H1 (cell line): ENCODE data around the gene PTPN3. TPM values are rescaled to one million over a fixed set of nuclear protein-coding genes. Genes with fewer than 3 reads are reported as not detected.
A peak's percentile ranks its signal among the peaks of the same experiment; 100 is the strongest.

Experiments used
- CTCF ChIA-PET: fragments of 300-600 bp; sonication (Branson Sonifier 250); formaldehyde crosslinking; loops from one replicate; lab custom pipeline; 2021; ENCODE audit not compliant: partially characterized antibody; lab: Charles Lee
- POLR2A ChIA-PET: fragments of 300-600 bp; sonication (Branson Sonifier 250); formaldehyde crosslinking; loops from one replicate; lab custom pipeline; 2021; ENCODE audit warnings: inconsistent platforms; ENCODE audit not compliant: partially characterized antibody; lab: Charles Lee
- DNase-seq, 2 experiments: peaks; one replicate each; pipeline versions ENCODE4 v3.0.0 to v3.0.0-alpha.2; 2010 to 2022; ENCODE audit warnings: low spot score in 2 of 2, low read depth in 1 of 2, mixed read lengths in 1 of 2
- FAIRE-seq: peaks from 2 replicates; lab custom pipeline; 2011; peaks lifted over from hg19 to GRCh38; lab: Jason Lieb, UNC
- H2AFZ ChIP-seq: 2 replicates; pipeline ENCODE4 v1.8.1; 2012; ENCODE audit warnings: low read length, inconsistent platforms
- H2AK5ac ChIP-seq: 2 replicates; pipeline ENCODE4 v1.6.1; 2013; ENCODE audit warnings: low read depth, low read length
- H2BK120ac ChIP-seq: replicated peaks from 2 replicates; pipeline ENCODE3; 2013; ENCODE audit warnings: low read depth, low read length, inconsistent platforms
- H2BK12ac ChIP-seq: 2 replicates; pipeline ENCODE4 v1.6.1; 2013; ENCODE audit warnings: low read depth, low read length
- H2BK15ac ChIP-seq: 2 replicates; pipeline ENCODE4 v1.6.1; 2013; ENCODE audit warnings: low read length
- H2BK20ac ChIP-seq: 2 replicates; pipeline ENCODE4 v1.6.1; 2013; ENCODE audit warnings: low read length
- H2BK5ac ChIP-seq: 2 replicates; pipeline ENCODE4 v1.6.1; 2013; ENCODE audit warnings: low read depth, low read length
- H3K14ac ChIP-seq: 2 replicates; pipeline ENCODE4 v1.6.1; 2013; ENCODE audit warnings: inconsistent platforms; ENCODE audit not compliant: insufficient read length
- H3K18ac ChIP-seq: 2 replicates; pipeline ENCODE4 v1.6.1; 2013; ENCODE audit warnings: low read length; ENCODE audit errors: extremely low read depth
- H3K23ac ChIP-seq: 2 replicates; pipeline ENCODE4 v1.6.1; 2013; ENCODE audit warnings: inconsistent platforms; ENCODE audit not compliant: insufficient read length
- H3K23me2 ChIP-seq: 2 replicates; pipeline ENCODE4 v1.6.1; 2013; ENCODE audit warnings: low read depth, low read length
- H3K27ac ChIP-seq: 2 replicates; pipeline ENCODE4 v1.6.1; 2011; ENCODE audit warnings: low read depth, low read length, inconsistent platforms
- H3K27me3 ChIP-seq, 4 experiments: replicated peaks in 1 of 4; 1 replicate in 1 of 4; 2 replicates in 3 of 4; pipeline versions ENCODE4 v1.6.1 to v1.8.1; 2011 to 2013; ENCODE audit warnings: low read length in 3 of 4, mild to moderate bottlenecking in 3 of 4, inconsistent platforms in 2 of 4, mixed read lengths in 2 of 4, moderate library complexity in 1 of 4; ENCODE audit not compliant: control insufficient read depth in 3 of 4, insufficient read depth in 3 of 4; ENCODE audit errors: extremely low read depth in 1 of 4
- H3K36me3 ChIP-seq, 4 experiments: 2 replicates each; pipeline versions ENCODE4 v1.6.1 to v1.8.1; 2011 to 2013; ENCODE audit warnings: mild to moderate bottlenecking in 4 of 4, low read length in 3 of 4, moderate library complexity in 2 of 4, control low read depth in 1 of 4, inconsistent platforms in 1 of 4; ENCODE audit not compliant: insufficient read depth in 4 of 4, control insufficient read depth in 2 of 4
- H3K4ac ChIP-seq: replicated peaks from 2 replicates; pipeline ENCODE3; 2013; ENCODE audit warnings: low read length, low read depth, mixed read lengths, inconsistent platforms; ENCODE audit not compliant: insufficient read length
- H3K4me1 ChIP-seq, 4 experiments: replicated peaks in 1 of 4; 1 replicate in 1 of 4; 2 replicates in 3 of 4; pipeline versions ENCODE4 v1.6.1 to v1.8.1; 2011 to 2013; ENCODE audit warnings: low read length in 3 of 4, inconsistent platforms in 2 of 4, mixed read lengths in 1 of 4; ENCODE audit not compliant: insufficient read depth in 4 of 4, control insufficient read depth in 3 of 4
- H3K4me2 ChIP-seq, 2 experiments: 2 replicates each; pipeline versions ENCODE4 v1.6.1 to v1.8.1; 2011 to 2013; ENCODE audit warnings: low read depth in 2 of 2, low read length in 2 of 2, control low read depth in 1 of 2, inconsistent platforms in 1 of 2, mild to moderate bottlenecking in 1 of 2; ENCODE audit not compliant: insufficient read depth in 1 of 2
- H3K4me3 ChIP-seq, 4 experiments: fragments of 200-600, 300-600 bp in 1 of 4; sonication (generic), shearing (Covaris generic), sonication (Bioruptor Twin) in 1 of 4; 2 replicates each; pipeline versions ENCODE4 v1.5.1 to v1.8.1; 2011 to 2016; ENCODE audit warnings: low read length in 4 of 4, low read depth in 3 of 4, control low read depth in 2 of 4, inconsistent platforms in 2 of 4, mild to moderate bottlenecking in 2 of 4, mixed read lengths in 1 of 4, moderate library complexity in 1 of 4; ENCODE audit not compliant: insufficient read depth in 2 of 4; ENCODE audit errors: extremely low read depth in 1 of 4
- H3K56ac ChIP-seq: replicated peaks from 2 replicates; pipeline ENCODE3; 2013; ENCODE audit warnings: low read depth, mild to moderate bottlenecking, mixed read lengths, low read length, inconsistent platforms; ENCODE audit not compliant: insufficient read length
- H3K79me1 ChIP-seq: 2 replicates; pipeline ENCODE4 v1.6.1; 2013; ENCODE audit warnings: low read depth, low read length, control low read depth
- H3K79me2 ChIP-seq, 2 experiments: 2 replicates each; pipeline versions ENCODE4 v1.6.1 to v1.8.1; 2012 to 2013; ENCODE audit warnings: low read length in 2 of 2, mild to moderate bottlenecking in 2 of 2, inconsistent platforms in 1 of 2; ENCODE audit not compliant: insufficient read depth in 2 of 2, control insufficient read depth in 1 of 2
- H3K9ac ChIP-seq, 4 experiments: replicated peaks in 1 of 4; 1 replicate in 1 of 4; 2 replicates in 3 of 4; pipeline versions ENCODE4 v1.6.1 to v1.8.1; 2011 to 2013; ENCODE audit warnings: low read depth in 3 of 4, low read length in 3 of 4, control low read depth in 2 of 4, mild to moderate bottlenecking in 2 of 4, moderate library complexity in 2 of 4, inconsistent platforms in 1 of 4; ENCODE audit errors: extremely low read depth in 1 of 4
- H3K9me3 ChIP-seq, 2 experiments: 2 replicates each; pipeline versions ENCODE4 v1.6.1 to v1.8.1; 2012 to 2013; ENCODE audit warnings: mild to moderate bottlenecking in 2 of 2, moderate library complexity in 2 of 2, control low read depth in 1 of 2, inconsistent platforms in 1 of 2, low read depth in 1 of 2, low read length in 1 of 2, mixed read lengths in 1 of 2; ENCODE audit not compliant: insufficient read depth in 2 of 2
- H4K20me1 ChIP-seq, 2 experiments: replicated peaks in 1 of 2; 2 replicates each; pipeline versions ENCODE3 to v1.8.1; 2011 to 2013; ENCODE audit warnings: inconsistent platforms in 2 of 2, low read length in 2 of 2, mild to moderate bottlenecking in 1 of 2; ENCODE audit not compliant: insufficient read depth in 2 of 2, control insufficient read depth in 1 of 2
- H4K5ac ChIP-seq: 2 replicates; pipeline ENCODE4 v1.6.1; 2013; ENCODE audit warnings: low read length, low read depth, mixed read lengths, inconsistent platforms; ENCODE audit not compliant: insufficient read length
- H4K8ac ChIP-seq: 2 replicates; pipeline ENCODE4 v1.8.0; 2013; ENCODE audit warnings: mild to moderate bottlenecking, moderate library complexity, low read length, inconsistent platforms; ENCODE audit not compliant: insufficient read depth; ENCODE audit errors: extremely low read depth
- H4K91ac ChIP-seq: replicated peaks from 2 replicates; pipeline ENCODE3; 2013; ENCODE audit warnings: low read length, mixed read lengths, inconsistent platforms; ENCODE audit not compliant: insufficient read length
- KDM1A ChIP-seq: fragments of 200-600, 300-600 bp; sonication (generic); IDR thresholded peaks from 2 replicates; pipeline ENCODE4 v1.7.1; 2016; ENCODE audit warnings: mild to moderate bottlenecking, low read length, borderline replicate concordance
- MAX ChIP-seq: IDR thresholded peaks from 2 replicates; pipeline ENCODE4 v1.6.1; 2012; ENCODE audit warnings: inconsistent platforms
- WGBS, 2 experiments: shearing (Covaris generic) in 1 of 2; methylation state at CpG; one replicate each; pipeline versions ENCODE4 v1.1.6 to v1.1.7; 2013 to 2015; ENCODE audit warnings: low lambda C conversion rate in 2 of 2, mixed read lengths in 2 of 2, inconsistent platforms in 1 of 2, low coverage in 1 of 2, missing lambda C conversion rate in 1 of 2; ENCODE audit not compliant: insufficient replicate concordance in 2 of 2, insufficient coverage in 1 of 2, insufficient read length in 1 of 2; ENCODE audit errors: extremely low coverage in 1 of 2, missing lambda C conversion rate in 1 of 2; 5-methylcytosine and 5-hydroxymethylcytosine counted together
- polyA plus RNA-seq, 7 experiments: library from polyadenylated mRNA; depleted of rRNA in 3 of 7; stranded (reverse) in 5 of 7; unstranded in 2 of 7; fragments of >200 nt in 5 of 7; fragments of 200-250 nt in 2 of 7; gene quantifications; 1 replicate in 5 of 7; 2 replicates in 1 of 7; 4 replicates in 1 of 7; pipeline versions ENCODE4 v1.2.1 to v1.2.3, GENCODE V29; 2011 to 2013; ENCODE audit warnings: missing spikeins in 2 of 7, mixed read lengths in 2 of 7
- total RNA-seq: library from RNA; stranded (reverse); fragmentation: NEBNext Ultra II Directional; extraction: Animal tissue kit (Norgen Biotek cat#: 25700); gene quantifications from 2 replicates; pipeline ENCODE4 v1.2.1, GENCODE V29; 2021

PTPN3 gene
- total and polyA plus RNA-seq, 2 of the 8 experiments (the other 6 are each of a cell fraction or from before 2014, with no cell fraction given): 2.9 to 3.7 TPM

GRCh38 chr9:109355564-109356297 is 142.4 kb downstream of the PTPN3 start:
- H3K9me3 ChIP-seq: no peaks in the 10 kb centered on the region
- H4K20me1 ChIP-seq: no peaks in the 10 kb centered on the region
- H3K23me2 ChIP-seq: no peaks in the 10 kb centered on the region
- no peaks in the 10 kb centered on the region for H3K27me3 ChIP-seq
- H2AK5ac ChIP-seq: no peak overlapping the region
- no peak overlapping the region for H2BK5ac ChIP-seq
- H3K56ac ChIP-seq: no peak overlapping the region
- WGBS, 2 experiments: 89% methylated on average over 21 of the region's 21 CpGs; no CpG with 5 or more reads in 1 of the 2 experiments
- no peak overlapping the region for H3K27ac ChIP-seq
- no peak overlapping the region for H2AFZ ChIP-seq
- H3K18ac ChIP-seq: no peak overlapping the region
- no peak overlapping the region for H4K91ac ChIP-seq
- TF ChIP-seq KDM1A (no peak), MAX (0 out of 2 replicates have a peak, but pooled peaks have one; percentile 29)
- no peaks in the 10 kb centered on the region for H3K36me3 ChIP-seq
- H2BK120ac ChIP-seq: no peak overlapping the region
- no peak overlapping the region for H3K4ac ChIP-seq
- H4K8ac ChIP-seq: 0 out of 2 replicates have a peak overlapping the region, but pooled peaks have one; percentile 41
- H3K79me2 ChIP-seq: no peaks in the 10 kb centered on the region
- no peak overlapping the region for H3K4me2 ChIP-seq
- H3K4me3 ChIP-seq: no peak overlapping the region
- H2BK20ac ChIP-seq: no peak overlapping the region; the same call in 1 of the 2 replicates
- no peak overlapping the region for H4K5ac ChIP-seq
- FAIRE-seq (no peak), DNase-seq (no peak)
- no peak overlapping the region for H3K14ac ChIP-seq
- no peaks in the 10 kb centered on the region for H3K4me1 ChIP-seq
- no peak overlapping the region for H2BK12ac ChIP-seq
- no peak overlapping the region for H3K9ac ChIP-seq
- POLR2A ChIA-PET: no interaction called here
- no peak overlapping the region for H2BK15ac ChIP-seq
- no peak overlapping the region for H3K23ac ChIP-seq
- no peaks in the 10 kb centered on the region for H3K79me1 ChIP-seq
- CTCF ChIA-PET: interaction anchor here (1.0 to 4.6 kb wide), 3 partner anchors 10 to 56 kb away, joined by 3 to 29 read pairs (median 4); no protein-coding TSS in a partner anchor
